ENCODE results near the gene KRT86. TPM values are rescaled to one million over a fixed set of nuclear protein-coding genes. Genes with fewer than 3 reads are reported as not detected.

Gene KRT86
- polyA plus RNA-seq, 1 donor (not counting 4 experiments of a cell fraction or from before 2014, with no cell fraction given) = not detected

GRCh38 chr12:52320784-52321400 is 46.4 kb downstream of the KRT86 start, which contains the start of gene KRT83:
Gene KRT83, minus strand, starts transcription at chr12:52321398. Its CDS starts 63 bp downstream, at chr12:52321335.
- Histone ChIP-seq H3K36me3 (ENCODE audit: control insufficient read depth in 2 of 2, extremely low read depth in 1 of 2, insufficient read depth in 2 of 2, low read length in 2 of 2) (no peaks in the 10 kb centered on the region), H3K9ac (ENCODE audit: control insufficient read depth, extremely low read depth, insufficient read depth, low read length) (no peak within 1 kb of the TSS), H3K27ac (ENCODE audit: control insufficient read depth, insufficient read depth, low read length) (no peak within 1 kb of the TSS), H4K20me1 (ENCODE audit: control insufficient read depth, extremely low read depth, insufficient read depth, low read length) (no peaks in the 10 kb centered on the region), H3K4me3 (ENCODE audit: control insufficient read depth in 2 of 3, extremely low read depth in 1 of 3, insufficient read depth in 2 of 3, low read depth in 1 of 3, low read length in 3 of 3) (no peak within 1 kb of the TSS), H3K4me1 (ENCODE audit: control insufficient read depth, extremely low read depth, insufficient read depth, low read length) (no peaks in the 10 kb centered on the region), H3K79me2 (ENCODE audit: control insufficient read depth, insufficient read depth, low read length) (no peaks in the 10 kb centered on the region), H3K4me2 (ENCODE audit: control insufficient read depth, extremely low read depth, insufficient read depth, low read depth, low read length) (no peak within 1 kb of the TSS), H3K27me3 (ENCODE audit: control insufficient read depth, extremely low read depth, insufficient read depth, low read length) (peaks cover 4% of the 10 kb centered on the region), H3K9me3 (ENCODE audit: control insufficient read depth, low read depth, low read length) (no peaks in the 10 kb centered on the region), H3K9me1 (ENCODE audit: control insufficient read depth, extremely low read depth, insufficient read depth, low read length) (no peaks in the 10 kb centered on the region), H2AFZ (ENCODE audit: control insufficient read depth, low read length) (no peak within 1 kb of the TSS)
- DNase-seq (ENCODE audit: low read depth, low spot score) = no peak
- dilution Hi-C loops (cut with MboI; ENCODE audit: extremely low pct_ligation_motif_present, low sequenced_read_pairs) = no loop called here
- TF ChIP-seq CTCF (optimal IDR thresholded peaks at IDR 0.05 in 1 of 3, IDR thresholded peaks at IDR 0.05 in 1 of 3, conservative IDR thresholded peaks at IDR 0.05 in 1 of 3; ENCODE audit: extremely low read depth in 1 of 3, insufficient read depth in 2 of 3, low read length in 3 of 3) = no peak
- TF ChIP-seq EZH2 (IDR thresholded peaks at IDR 0.05; ENCODE audit: low read length) = no peak
- no peak for FAIRE-seq

- H3K9ac ChIP-seq (ENCODE audit: control insufficient read depth, extremely low read depth, insufficient read depth, low read length) = no peak overlapping the region
- no peaks in the 10 kb centered on the region for H3K9me1 ChIP-seq (ENCODE audit: control insufficient read depth, extremely low read depth, insufficient read depth, low read length)
- dilution Hi-C loops (cut with MboI; ENCODE audit: extremely low pct_ligation_motif_present, low sequenced_read_pairs) = no loop called here
- TF ChIP-seq EZH2 (IDR thresholded peaks at IDR 0.05; ENCODE audit: low read length) (no peak), CTCF (optimal IDR thresholded peaks at IDR 0.05 in 1 of 3, IDR thresholded peaks at IDR 0.05 in 1 of 3, conservative IDR thresholded peaks at IDR 0.05 in 1 of 3; ENCODE audit: extremely low read depth in 1 of 3, insufficient read depth in 2 of 3, low read length in 3 of 3) (no peak)
- H3K36me3 ChIP-seq (ENCODE audit: control insufficient read depth in 2 of 2, extremely low read depth in 1 of 2, insufficient read depth in 2 of 2, low read length in 2 of 2) = no peaks in the 10 kb centered on the region
- no peak overlapping the region for H2AFZ ChIP-seq (ENCODE audit: control insufficient read depth, low read length)
- peaks cover 4% of the 10 kb centered on the region for H3K27me3 ChIP-seq (ENCODE audit: control insufficient read depth, extremely low read depth, insufficient read depth, low read length)
- no peaks in the 10 kb centered on the region for H4K20me1 ChIP-seq (ENCODE audit: control insufficient read depth, extremely low read depth, insufficient read depth, low read length)
- no peak overlapping the region for H3K4me2 ChIP-seq (ENCODE audit: control insufficient read depth, extremely low read depth, insufficient read depth, low read depth, low read length)
- no peak overlapping the region for H3K4me3 ChIP-seq (ENCODE audit: control insufficient read depth in 2 of 3, extremely low read depth in 1 of 3, insufficient read depth in 2 of 3, low read depth in 1 of 3, low read length in 3 of 3)
- H3K79me2 ChIP-seq (ENCODE audit: control insufficient read depth, insufficient read depth, low read length) = no peaks in the 10 kb centered on the region
- H3K9me3 ChIP-seq (ENCODE audit: control insufficient read depth, low read depth, low read length) = no peaks in the 10 kb centered on the region
- FAIRE-seq (no peak), DNase-seq (ENCODE audit: low read depth, low spot score) (no peak)
- H3K4me1 ChIP-seq (ENCODE audit: control insufficient read depth, extremely low read depth, insufficient read depth, low read length) = no peaks in the 10 kb centered on the region
- H3K27ac ChIP-seq (ENCODE audit: control insufficient read depth, insufficient read depth, low read length) = no peak overlapping the region
Measured at GRCh38 chr12:52321418-52321817, 47.0 kb downstream of the KRT86 start.

Measured in keratinocyte (primary cell).